GM19193 (cell line): ENCODE results near the gene SORT1.

Source experiments
- POLR2A ChIP-seq: IDR thresholded peaks from 4 replicates; pipeline ENCODE4 v1.6.1; 2011; ENCODE audit not compliant: insufficient read depth, insufficient read length; ENCODE audit errors: extremely low read depth

The SORT1 gene

GRCh38 chr1:109388884-109389637 lies 8.7 kb downstream of the SORT1 start:
- no peak for TF ChIP-seq POLR2A

GRCh38 chr1:109388208-109388711 lies 9.5 kb downstream of the SORT1 start:
- no peak for TF ChIP-seq POLR2A

- no peak for TF ChIP-seq POLR2A
Measured at GRCh38 chr1:109386054-109386717, 11.5 kb downstream of the SORT1 start.

- no peak for TF ChIP-seq POLR2A
Measured at GRCh38 chr1:109385417-109385816, 12.3 kb downstream of the SORT1 start.

- no peak for TF ChIP-seq POLR2A
Measured at GRCh38 chr1:109383854-109384253, 13.9 kb downstream of the SORT1 start.

- no peak for TF ChIP-seq POLR2A
Measured at GRCh38 chr1:109383087-109383779, 14.5 kb downstream of the SORT1 start.

- TF ChIP-seq POLR2A: no peak
Measured at GRCh38 chr1:109381573-109381972, 16.1 kb downstream of the SORT1 start.

GRCh38 chr1:109379907-109380306 lies 17.8 kb downstream of the SORT1 start:
- TF ChIP-seq POLR2A: no peak

GRCh38 chr1:109379422-109379821 lies 18.3 kb downstream of the SORT1 start:
- no peak for TF ChIP-seq POLR2A

GRCh38 chr1:109377698-109378097 lies 20.0 kb downstream of the SORT1 start:
- TF ChIP-seq POLR2A: no peak

- TF ChIP-seq POLR2A: no peak
Measured at GRCh38 chr1:109373126-109373525, 24.6 kb downstream of the SORT1 start.

GRCh38 chr1:109372281-109372680 lies 25.4 kb downstream of the SORT1 start:
- no peak for TF ChIP-seq POLR2A

- TF ChIP-seq POLR2A: no peak
Measured at GRCh38 chr1:109371341-109371739, 26.4 kb downstream of the SORT1 start.

- TF ChIP-seq POLR2A: no peak
Measured at GRCh38 chr1:109370712-109371340, 26.9 kb downstream of the SORT1 start.

GRCh38 chr1:109369167-109369746 lies 28.5 kb downstream of the SORT1 start:
- no peak for TF ChIP-seq POLR2A
